ENCODE results near the gene AIFM2. TPM values are rescaled to one million over a fixed set of nuclear protein-coding genes. Genes with fewer than 3 reads are reported as not detected.
A peak's percentile ranks its signal among the peaks of the same experiment; 100 is the strongest.

AIFM2 gene
- total and polyA plus RNA-seq, 7 experiments from 2014 or later = 0.91 to 5.5 (median 3.2) TPM

DNA sequence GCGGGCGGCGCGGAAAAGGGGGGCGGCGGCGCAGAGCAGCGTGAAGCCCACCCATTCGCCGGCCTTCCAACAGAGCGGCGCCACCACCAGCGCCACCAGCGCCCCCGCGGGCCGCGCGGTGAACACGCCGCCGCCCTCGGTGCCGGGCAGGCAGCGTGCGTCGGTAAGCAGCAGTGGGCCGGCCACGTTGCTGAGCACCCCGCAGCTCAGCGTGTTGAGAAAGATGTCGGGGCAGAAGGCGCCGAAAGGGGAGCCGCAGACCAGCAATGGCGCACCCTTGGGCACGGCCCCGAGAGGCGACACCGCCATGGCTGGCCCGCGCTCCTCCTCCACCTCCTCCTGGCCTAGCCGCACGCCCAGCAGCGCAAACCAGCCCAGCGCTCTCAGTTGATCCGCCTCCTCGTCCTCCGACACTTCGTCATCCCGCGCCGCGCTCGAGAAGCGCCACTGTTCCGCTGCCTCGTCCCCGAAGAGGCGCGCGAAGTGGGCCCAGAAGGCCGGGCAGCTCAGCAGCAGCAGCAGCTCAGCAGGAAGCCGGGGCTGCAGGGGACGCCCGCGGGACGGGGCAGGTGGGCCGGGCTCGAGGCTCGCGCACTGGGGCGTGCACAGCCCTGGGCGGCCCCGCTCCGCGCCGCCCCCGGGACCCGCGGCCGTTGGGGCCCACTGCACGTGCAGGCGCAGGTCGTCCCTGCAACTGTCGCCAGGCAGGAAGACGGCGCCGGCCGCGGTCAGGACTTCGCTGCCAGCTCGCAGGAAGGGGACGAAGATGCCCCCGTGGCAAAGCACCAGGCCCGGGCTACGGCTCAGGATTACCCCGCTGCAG, 13.3 kb upstream of the AIFM2 start:
- Mint-ChIP-seq H3K4me3 (peak overlapping the region; percentile 89 to 96 (median 93)), H3K4me1 (peaks cover 15 to 46% (median 36%) of the 10 kb centered on the region in 7 donors), H3K36me3 (peaks cover 2 to 14% (median 5%) of the 10 kb centered on the region in 5 donors), H3K27me3 (no peaks in the 10 kb centered on the region), H3K27ac (peak overlapping the region; percentile 72 to 97 (median 93)), H3K9me3 (no peaks in the 10 kb centered on the region)
- DNase-seq = peak; percentile 64 to 80 (median 73)
- ATAC-seq = peak; percentile 72
- H3K27me3 ChIP-seq (ENCODE audit: control insufficient read depth in 2 of 2, insufficient read depth in 2 of 2, low read length in 2 of 2) = no peaks in the 10 kb centered on the region
- H3K27ac ChIP-seq (ENCODE audit: low read depth, low read length) = peak overlapping the region; percentile 80
- H3K4me3 ChIP-seq (ENCODE audit: low read length) = peak overlapping the region; percentile 79
- ChIA-PET POLR2A (interaction anchor here (0.6 to 7.7 kb wide), 23 partner anchors 11 to 681 kb away, joined by 3 to 139 read pairs (median 4); partner anchors contain the start of genes EIF4EBP2, PRF1 and SAR1A), CTCF (interaction anchor here (0.6 to 3.8 kb wide), 32 partner anchors 7 to 1176 kb away, joined by 3 to 49 read pairs (median 4); partner anchors contain the start of genes AIFM2 and SAR1A)
- intact Hi-C loops (cut with micrococcal nuclease) = loop anchor here (1.0 to 5.0 kb wide), 16 partner anchors 14 to 829 kb away; partner anchors contain the start of genes AIFM2 (in 2 of the 2), EIF4EBP2 (in 2 of the 2), LRRC20 (in 2 of the 2) and PPA1 (in 2 of the 2)
- H3K36me3 ChIP-seq (ENCODE audit: control insufficient read depth in 2 of 3, insufficient read depth in 3 of 3, low read length in 3 of 3) = peaks cover 0 to 15% (median 0%) of the 10 kb centered on the region in 3 experiments
- H3K9me3 ChIP-seq (ENCODE audit: control insufficient read depth in 2 of 3, low read length in 3 of 3) = no peaks in the 10 kb centered on the region
- peaks cover 13 to 22% of the 10 kb centered on the region in 2 donors for H3K4me1 ChIP-seq (ENCODE audit: control insufficient read depth in 2 of 2, insufficient read depth in 2 of 2, low read length in 2 of 2)

DNA sequence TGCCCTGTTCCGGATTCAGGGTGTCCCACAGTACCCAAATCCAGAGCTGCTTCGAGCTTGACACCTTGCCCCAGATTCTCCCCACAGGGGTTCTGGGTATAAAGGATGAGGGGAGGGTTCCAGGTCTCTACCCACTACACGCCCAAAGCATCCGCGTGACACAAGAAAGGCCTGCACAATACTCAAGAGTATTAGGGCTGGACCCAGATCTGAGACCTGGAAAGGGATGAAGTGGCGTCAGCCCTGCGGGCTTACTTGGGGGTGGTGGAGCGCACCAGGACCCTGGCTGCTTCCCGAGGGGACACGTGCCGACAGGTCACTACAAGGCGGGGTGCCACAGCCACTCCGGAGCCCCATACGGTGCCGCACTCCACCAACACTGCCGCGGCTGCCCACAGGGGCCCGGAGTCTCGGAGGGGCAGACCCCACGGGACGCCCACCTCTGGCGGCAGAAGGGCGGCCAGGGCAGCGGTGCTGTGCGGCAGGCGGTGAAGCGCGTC, 12.6 kb upstream of the AIFM2 start:
- Histone ChIP-seq H3K4me1 (ENCODE audit: control insufficient read depth in 2 of 2, insufficient read depth in 2 of 2, low read length in 2 of 2) (peaks cover 13 to 22% of the 10 kb centered on the region in 2 donors), H3K36me3 (ENCODE audit: control insufficient read depth in 2 of 3, insufficient read depth in 3 of 3, low read length in 3 of 3) (peaks cover 0 to 8% (median 0%) of the 10 kb centered on the region in 3 experiments), H3K4me3 (ENCODE audit: low read length) (peak overlapping the region; percentile 79), H3K27ac (ENCODE audit: low read depth, low read length) (peak overlapping the region; percentile 80), H3K9me3 (ENCODE audit: control insufficient read depth in 2 of 3, low read length in 3 of 3) (no peaks in the 10 kb centered on the region), H3K27me3 (ENCODE audit: control insufficient read depth in 2 of 2, insufficient read depth in 2 of 2, low read length in 2 of 2) (no peaks in the 10 kb centered on the region)
- ATAC-seq = no peak
- Mint-ChIP-seq H3K27ac (peak overlapping the region; percentile 14 to 93 (median 83)), H3K27me3 (no peaks in the 10 kb centered on the region), H3K9me3 (no peaks in the 10 kb centered on the region), H3K36me3 (peaks cover 0 to 13% (median 5%) of the 10 kb centered on the region in 5 donors), H3K4me3 (peak overlapping the region; percentile 81 to 96 (median 90)), H3K4me1 (peaks cover 15 to 51% (median 36%) of the 10 kb centered on the region in 7 donors)
- POLR2A ChIA-PET = interaction anchor here (0.7 to 7.7 kb wide), 8 partner anchors 12 to 76 kb away, joined by 3 to 139 read pairs (median 13); partner anchors contain the start of gene SAR1A
- intact Hi-C loops (cut with micrococcal nuclease) = loop anchor here (5.0 kb wide), 3 partner anchors 57 to 828 kb away; partner anchors contain the start of gene LRRC20 (in 1 of the 2)
- CTCF ChIA-PET = interaction anchor here (1.0 to 3.8 kb wide), 10 partner anchors 9 to 219 kb away, joined by 3 to 49 read pairs (median 10); no protein-coding TSS in a partner anchor
- peak in 2 of 9 donors; percentile 7 to 21 for DNase-seq

DNA sequence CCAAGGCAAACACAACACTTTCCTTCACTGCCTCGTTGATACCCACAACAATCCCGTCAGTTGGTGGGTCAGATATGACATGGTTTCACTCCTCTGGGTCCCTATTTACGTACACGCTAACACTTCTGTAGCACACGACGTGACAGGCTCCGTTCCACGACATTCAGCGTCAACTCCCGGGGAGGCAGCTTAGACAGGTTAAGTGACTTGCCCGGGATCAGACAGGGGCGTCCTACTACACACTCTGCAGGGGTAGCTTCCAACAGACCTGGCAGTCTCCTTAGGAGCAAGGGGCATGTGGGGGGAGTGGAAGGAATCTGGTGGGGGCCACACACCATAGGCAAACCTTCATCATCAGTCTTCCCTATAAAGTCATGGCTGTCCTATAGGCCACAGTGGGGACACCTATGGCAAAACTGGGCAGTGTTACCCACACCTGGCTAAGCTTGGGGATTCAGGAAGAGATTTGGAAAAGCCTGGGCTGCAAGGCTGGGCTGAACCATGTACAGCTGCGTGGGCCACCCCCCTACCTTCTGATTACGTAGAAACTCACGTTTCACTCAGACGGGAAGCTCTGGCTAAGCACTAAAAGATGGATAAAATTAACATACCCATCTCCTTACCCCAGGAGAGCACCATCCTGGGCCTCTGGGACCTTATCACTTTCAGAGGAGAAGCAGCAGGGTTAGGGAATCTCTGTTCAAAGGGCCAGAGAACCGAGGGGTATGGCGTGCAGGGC, 11.9 kb upstream of the AIFM2 start:
- H3K27me3 Mint-ChIP-seq = no peaks in the 10 kb centered on the region
- ChIA-PET CTCF (interaction anchor here (1.0 to 3.8 kb wide), 7 partner anchors 8 to 60 kb away, joined by 3 to 49 read pairs (median 6); no protein-coding TSS in a partner anchor), POLR2A (interaction anchor here (0.6 to 3.7 kb wide), 5 partner anchors 18 to 1674 kb away, joined by 3 to 44 read pairs (median 3); no protein-coding TSS in a partner anchor)
- peak overlapping the region in 8 of 9 donors; percentile 28 to 93 (median 85) for H3K27ac Mint-ChIP-seq
- Histone ChIP-seq H3K4me1 (ENCODE audit: control insufficient read depth in 2 of 2, insufficient read depth in 2 of 2, low read length in 2 of 2) (peaks cover 13 to 22% of the 10 kb centered on the region in 2 donors), H3K27ac (ENCODE audit: low read depth, low read length) (peak overlapping the region; percentile 80), H3K36me3 (ENCODE audit: control insufficient read depth in 2 of 3, insufficient read depth in 3 of 3, low read length in 3 of 3) (peaks cover 0 to 11% (median 0%) of the 10 kb centered on the region in 3 experiments), H3K9me3 (ENCODE audit: control insufficient read depth in 2 of 3, low read length in 3 of 3) (no peaks in the 10 kb centered on the region), H3K27me3 (ENCODE audit: control insufficient read depth in 2 of 2, insufficient read depth in 2 of 2, low read length in 2 of 2) (no peaks in the 10 kb centered on the region), H3K4me3 (ENCODE audit: low read length) (peak overlapping the region; percentile 79)
- DNase-seq = no peak
- H3K4me3 Mint-ChIP-seq = peak overlapping the region; percentile 81 to 96 (median 90)
- intact Hi-C loops (cut with micrococcal nuclease) = loop anchor here (5.0 kb wide), 3 partner anchors 58 to 827 kb away; partner anchors contain the start of gene LRRC20 (in 1 of the 2)
- ATAC-seq = no peak
- H3K4me1 Mint-ChIP-seq = peaks cover 15 to 50% (median 36%) of the 10 kb centered on the region in 7 donors
- peaks cover 0 to 12% (median 0%) of the 10 kb centered on the region in 5 donors for H3K36me3 Mint-ChIP-seq
- no peaks in the 10 kb centered on the region for H3K9me3 Mint-ChIP-seq

DNA sequence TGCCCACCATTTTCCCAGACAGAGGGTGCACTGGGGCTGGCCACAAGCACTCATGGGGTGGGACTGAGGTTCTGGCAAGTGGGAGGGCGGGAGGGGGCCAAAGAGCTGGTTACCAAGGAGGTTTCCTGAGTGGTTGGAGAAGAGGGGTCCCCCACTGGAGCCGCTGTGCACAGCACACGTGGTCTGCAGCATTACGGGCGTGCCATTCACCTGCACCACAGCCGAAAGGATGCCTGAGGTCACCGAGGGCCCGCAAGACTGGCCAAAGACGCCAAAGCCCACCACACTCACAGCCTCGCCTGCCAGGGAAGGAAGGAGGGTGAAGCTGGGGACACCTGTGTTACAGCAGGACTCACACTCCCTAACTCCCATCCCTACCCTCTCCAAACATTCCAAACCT, 9.9 kb upstream of the AIFM2 start:
- ATAC-seq (no peak), DNase-seq (no peak)
- Mint-ChIP-seq H3K4me1 (peaks cover 16 to 51% (median 40%) of the 10 kb centered on the region in 7 donors), H3K36me3 (peaks cover 0 to 12% (median 0%) of the 10 kb centered on the region in 5 donors), H3K27ac (peak overlapping the region in 3 of 9 donors; percentile 46 to 60 (median 51)), H3K4me3 (no peak overlapping the region), H3K27me3 (no peaks in the 10 kb centered on the region), H3K9me3 (no peaks in the 10 kb centered on the region)
- Histone ChIP-seq H3K27me3 (ENCODE audit: control insufficient read depth in 2 of 2, insufficient read depth in 2 of 2, low read length in 2 of 2) (no peaks in the 10 kb centered on the region), H3K36me3 (ENCODE audit: control insufficient read depth in 2 of 3, insufficient read depth in 3 of 3, low read length in 3 of 3) (peaks cover 0 to 19% (median 0%) of the 10 kb centered on the region in 3 experiments), H3K4me1 (ENCODE audit: control insufficient read depth in 2 of 2, insufficient read depth in 2 of 2, low read length in 2 of 2) (peaks cover 13 to 22% of the 10 kb centered on the region in 2 donors), H3K4me3 (ENCODE audit: low read length) (no peak overlapping the region), H3K9me3 (ENCODE audit: control insufficient read depth in 2 of 3, low read length in 3 of 3) (no peaks in the 10 kb centered on the region), H3K27ac (ENCODE audit: low read depth, low read length) (no peak overlapping the region)
- intact Hi-C loops (cut with micrococcal nuclease) = no loop called here
- CTCF ChIA-PET = interaction anchor here (0.6 kb wide), 1 partner anchor 225 kb away, joined by 4 read pairs; no protein-coding TSS in a partner anchor
- POLR2A ChIA-PET = interaction anchor here (1.2 kb wide), 1 partner anchor 89 kb away, joined by 3 read pairs; no protein-coding TSS in a partner anchor

DNA sequence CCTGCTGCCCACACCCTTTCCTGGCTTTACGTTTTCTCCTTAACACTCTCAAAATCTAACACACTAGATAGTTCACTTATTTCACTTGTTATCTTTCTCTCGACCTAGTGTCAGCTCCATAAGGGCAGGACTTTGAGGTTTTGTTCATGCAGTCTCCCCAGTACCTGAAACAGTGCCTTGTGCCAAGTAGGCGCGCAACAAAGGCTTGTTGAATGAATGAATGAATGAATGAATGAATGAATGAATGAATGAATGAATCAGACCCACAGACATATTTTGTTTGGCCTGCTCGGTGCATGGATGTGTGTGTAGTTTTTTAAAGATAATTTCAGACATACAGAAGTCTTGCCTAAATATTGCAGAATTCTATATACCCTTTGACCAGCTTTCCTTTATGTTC, 7.7 kb upstream of the AIFM2 start:
- no peak for DNase-seq
- Histone ChIP-seq H3K4me1 (ENCODE audit: control insufficient read depth in 2 of 2, insufficient read depth in 2 of 2, low read length in 2 of 2) (peaks cover 7 to 14% of the 10 kb centered on the region in 2 donors), H3K4me3 (ENCODE audit: low read length) (no peak overlapping the region), H3K27ac (ENCODE audit: low read depth, low read length) (no peak overlapping the region), H3K9me3 (ENCODE audit: control insufficient read depth in 2 of 3, low read length in 3 of 3) (no peaks in the 10 kb centered on the region), H3K36me3 (ENCODE audit: control insufficient read depth in 2 of 3, insufficient read depth in 3 of 3, low read length in 3 of 3) (peaks cover 0 to 20% (median 0%) of the 10 kb centered on the region in 3 experiments), H3K27me3 (ENCODE audit: control insufficient read depth in 2 of 2, insufficient read depth in 2 of 2, low read length in 2 of 2) (no peaks in the 10 kb centered on the region)
- Mint-ChIP-seq H3K4me1 (peaks cover 15 to 51% (median 31%) of the 10 kb centered on the region in 7 donors), H3K4me3 (no peak overlapping the region), H3K27me3 (no peaks in the 10 kb centered on the region), H3K9me3 (no peaks in the 10 kb centered on the region), H3K27ac (no peak overlapping the region), H3K36me3 (peaks cover 0 to 19% (median 0%) of the 10 kb centered on the region in 5 donors)
- ATAC-seq = no peak
- ChIA-PET CTCF (interaction anchor here (1.3 kb wide), 1 partner anchor 26 kb away, joined by 3 read pairs; no protein-coding TSS in a partner anchor), POLR2A (interaction anchor here (1.3 kb wide), 1 partner anchor 30 kb away, joined by 5 read pairs; the partner anchor contains the start of gene SAR1A)
- intact Hi-C loops (cut with micrococcal nuclease) = no loop called here

Data from naive thymus-derived CD4-positive, alpha-beta T cell (primary cell).